K562 (cell line): ENCODE data around the gene LTBP4. TPM values are rescaled to one million over a fixed set of nuclear protein-coding genes. Genes with fewer than 3 reads are reported as not detected.

ENCODE experiments used
- ASH1L ChIP-seq: fragments of 450-650 bp; IDR thresholded peaks from 2 replicates; pipeline ENCODE4 v1.6.1; 2018; ENCODE audit warnings: borderline replicate concordance, mild to moderate bottlenecking, low read depth; ENCODE audit not compliant: partially characterized antibody
- FOXA3 ChIP-seq, 2 experiments: fragments of 450-650 bp in 1 of 2; sonication (generic) in 1 of 2; formaldehyde crosslinking; IDR thresholded peaks in 1 of 2; conservative IDR thresholded peaks in 1 of 2; 2 replicates each; pipeline versions ENCODE4 v1.4.0 to v1.8.0; 2020 to 2022; ENCODE audit warnings: mild to moderate bottlenecking in 2 of 2, missing genetic modification reagents in 1 of 2
- MAX ChIP-seq: sonication (generic); formaldehyde crosslinking; IDR thresholded peaks from 2 replicates; pipeline ENCODE4 v1.9.0; 2022; ENCODE audit warnings: mild to moderate bottlenecking, missing genetic modification reagents
- NFIC ChIP-seq: fragments of 450-650 bp; IDR thresholded peaks from 2 replicates; pipeline ENCODE4 v1.6.1; 2017; ENCODE audit warnings: mild to moderate bottlenecking, inconsistent platforms
- NFIX ChIP-seq: fragments of 250-450 bp; sonication (Bioruptor Pico); IDR thresholded peaks from 2 replicates; pipeline ENCODE4 v1.4.0; 2020; ENCODE audit warnings: low read depth, mild to moderate bottlenecking, moderate library complexity
- OTX1 ChIP-seq: fragments of 450-650 bp; formaldehyde crosslinking; IDR thresholded peaks from 2 replicates; pipeline ENCODE4 v1.4.0; 2022; ENCODE audit warnings: mild to moderate bottlenecking
- RNF219 ChIP-seq: fragments of 250-450 bp; sonication (Bioruptor Pico); IDR thresholded peaks from 2 replicates; pipeline ENCODE4 v1.5.0; 2022; ENCODE audit warnings: mild to moderate bottlenecking
- SAFB2 ChIP-seq: fragments of 200-400 bp; formaldehyde crosslinking; IDR thresholded peaks from 2 replicates; pipeline ENCODE4 v1.6.1; 2018; ENCODE audit warnings: borderline replicate concordance, low read length, low read depth, moderate library complexity; ENCODE audit not compliant: severe bottlenecking
- SIN3A ChIP-seq, 2 experiments: fragments of 150-350 bp in 1 of 2; IDR thresholded peaks; 2 replicates each; pipeline ENCODE4 v1.6.1; 2011 to 2016; ENCODE audit warnings: borderline replicate concordance in 2 of 2, low read depth in 2 of 2, low read length in 2 of 2, mild to moderate bottlenecking in 2 of 2, moderate library complexity in 2 of 2; ENCODE audit not compliant: control insufficient read depth in 1 of 2
- SNIP1 ChIP-seq: fragments of 450-650 bp; IDR thresholded peaks from 2 replicates; pipeline ENCODE4 v1.7.1; 2017; ENCODE audit warnings: low read depth, mild to moderate bottlenecking
- ZKSCAN1 ChIP-seq: fragments of 150-350 bp; IDR thresholded peaks from 2 replicates; pipeline ENCODE4 v1.6.1; 2016; ENCODE audit warnings: low read depth, low read length
- ZNF212 ChIP-seq: fragments of 450-650 bp; formaldehyde crosslinking; IDR thresholded peaks from 2 replicates; pipeline ENCODE4 v1.4.0; 2020; ENCODE audit warnings: mild to moderate bottlenecking
- polyA plus RNA-seq, 8 experiments: library from polyadenylated mRNA; depleted of rRNA in 4 of 8; stranded (reverse) in 5 of 8; unstranded in 3 of 8; fragments of >200 nt; fragmentation: Nextera tagmentation in 2 of 8; fragmentation: Illumina TruSeq in 1 of 8; extraction: Ambion mirVana in 2 of 8; extraction: Trizol in 1 of 8; gene quantifications; 2 replicates each; pipeline versions ENCODE4 v1.2.1 to v1.2.3, GENCODE V29; 2011 to 2014; ENCODE audit warnings: inconsistent platforms in 1 of 8, missing spikeins in 1 of 8
- total RNA-seq, 7 experiments: library from RNA; depleted of rRNA in 6 of 7; stranded (reverse); fragments of >200 nt in 6 of 7; fragmentation: Illumina TruSeq in 2 of 7; extraction: Trizol in 2 of 7; gene quantifications; 2 replicates each; pipeline versions ENCODE4 v1.2.1 to v1.2.3, GENCODE V29; 2011 to 2021; ENCODE audit warnings: low replicate concordance in 1 of 7
- TF ChIP-seq, protein P1 (sequence below): fragments of 450-650 bp; formaldehyde crosslinking; IDR thresholded peaks from 2 replicates; pipeline ENCODE4 v1.4.0; 2022; ENCODE audit warnings: missing genetic modification characterization
- TF ChIP-seq, protein P2 (sequence below): sonication (generic); formaldehyde crosslinking; IDR thresholded peaks from 2 replicates; pipeline ENCODE4 v1.4.0; 2020; ENCODE audit warnings: mild to moderate bottlenecking, missing genetic modification reagents

The LTBP4 gene
- total and polyA plus RNA-seq, 9 of the 15 experiments (the other 6 are each of a cell fraction or from before 2014, with no cell fraction given), result 0.35 to 160 (median 31.6) TPM

GRCh38 chr19:40613690-40614621 lies 12.8 kb downstream of the LTBP4 start (continued):
- TF ChIP-seq RNF219 (CRISPR knock-in tag) (no peak), SIN3A (IDR thresholded peaks at IDR 0.05; ENCODE audit: borderline replicate concordance in 2 of 2, control insufficient read depth in 1 of 2, low read depth in 2 of 2, low read length in 2 of 2) (0 out of 4 replicates have a peak, but pooled peaks of 1 of the 2 experiments have one; percentile 28), FOXA3 (CRISPR knock-in tag; conservative IDR thresholded peaks at IDR 0.05 in 1 of 2, IDR thresholded peaks at IDR 0.05 in 1 of 2) (peak in 1 of 2 experiments; percentile 23; a peak in 1 of 4 replicates), SAFB2 (no peak), ASH1L (no peak), ZNF212 (CRISPR knock-in tag) (no peak), NFIX (CRISPR knock-in tag) (no peak), SNIP1 (no peak), NFIC (peak; percentile 85), OTX1 (CRISPR knock-in tag) (peak; percentile 72), ZKSCAN1 (no peak), MAX (CRISPR knock-in tag) (no peak; the same call in none of the 2 replicates)
- TF ChIP-seq, protein P1, sequence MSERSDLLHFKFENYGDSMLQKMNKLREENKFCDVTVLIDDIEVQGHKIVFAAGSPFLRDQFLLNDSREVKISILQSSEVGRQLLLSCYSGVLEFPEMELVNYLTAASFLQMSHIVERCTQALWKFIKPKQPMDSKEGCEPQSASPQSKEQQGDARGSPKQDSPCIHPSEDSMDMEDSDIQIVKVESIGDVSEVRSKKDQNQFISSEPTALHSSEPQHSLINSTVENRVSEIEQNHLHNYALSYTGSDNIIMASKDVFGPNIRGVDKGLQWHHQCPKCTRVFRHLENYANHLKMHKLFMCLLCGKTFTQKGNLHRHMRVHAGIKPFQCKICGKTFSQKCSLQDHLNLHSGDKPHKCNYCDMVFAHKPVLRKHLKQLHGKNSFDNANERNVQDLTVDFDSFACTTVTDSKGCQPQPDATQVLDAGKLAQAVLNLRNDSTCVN, result peak; percentile 68; the same call in 1 of the 2 replicates
- TF ChIP-seq, protein P2, sequence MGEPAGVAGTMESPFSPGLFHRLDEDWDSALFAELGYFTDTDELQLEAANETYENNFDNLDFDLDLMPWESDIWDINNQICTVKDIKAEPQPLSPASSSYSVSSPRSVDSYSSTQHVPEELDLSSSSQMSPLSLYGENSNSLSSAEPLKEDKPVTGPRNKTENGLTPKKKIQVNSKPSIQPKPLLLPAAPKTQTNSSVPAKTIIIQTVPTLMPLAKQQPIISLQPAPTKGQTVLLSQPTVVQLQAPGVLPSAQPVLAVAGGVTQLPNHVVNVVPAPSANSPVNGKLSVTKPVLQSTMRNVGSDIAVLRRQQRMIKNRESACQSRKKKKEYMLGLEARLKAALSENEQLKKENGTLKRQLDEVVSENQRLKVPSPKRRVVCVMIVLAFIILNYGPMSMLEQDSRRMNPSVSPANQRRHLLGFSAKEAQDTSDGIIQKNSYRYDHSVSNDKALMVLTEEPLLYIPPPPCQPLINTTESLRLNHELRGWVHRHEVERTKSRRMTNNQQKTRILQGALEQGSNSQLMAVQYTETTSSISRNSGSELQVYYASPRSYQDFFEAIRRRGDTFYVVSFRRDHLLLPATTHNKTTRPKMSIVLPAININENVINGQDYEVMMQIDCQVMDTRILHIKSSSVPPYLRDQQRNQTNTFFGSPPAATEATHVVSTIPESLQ (CRISPR knock-in tag), result no peak
